Progenitor cell of endocrine pancreas (in vitro differentiated cells): ENCODE data around the gene NANP. TPM values are rescaled to one million over a fixed set of nuclear protein-coding genes. Genes with fewer than 3 reads are reported as not detected.
"Not testable (repeated sequence)": the region's sequence is repeated elsewhere in the genome, so short reads cannot be mapped to it uniquely, and the experiment has no call there.

Source experiments
- DNase-seq: peaks from one replicate; pipeline ENCODE4 v3.0.0; 2021; ENCODE audit warnings: low spot score; ENCODE audit not compliant: unreplicated experiment
- H3K27ac Mint-ChIP-seq: 2 replicates; pipeline ENCODE4 v1.8.0; 2021; ENCODE audit warnings: mild to moderate bottlenecking, moderate library complexity, mixed read lengths
- H3K27me3 Mint-ChIP-seq: 2 replicates; pipeline ENCODE4 v1.8.0; 2021; ENCODE audit warnings: mixed read lengths
- H3K36me3 Mint-ChIP-seq: 2 replicates; pipeline ENCODE4 v1.8.0; 2022; ENCODE audit warnings: mixed read lengths; ENCODE audit not compliant: insufficient read depth
- H3K4me1 Mint-ChIP-seq: 2 replicates; pipeline ENCODE4 v1.8.0; 2021; ENCODE audit warnings: low read depth, mixed read lengths
- H3K4me3 Mint-ChIP-seq: 2 replicates; pipeline ENCODE4 v1.8.0; 2021; ENCODE audit warnings: low read depth, mild to moderate bottlenecking, moderate library complexity, mixed read lengths
- H3K9me3 Mint-ChIP-seq: 2 replicates; pipeline ENCODE4 v1.8.0; 2021; ENCODE audit warnings: low read depth, mixed read lengths
- total RNA-seq: library from RNA; stranded (reverse); gene quantifications from 2 replicates; pipeline ENCODE4 v1.2.1, GENCODE V29; 2021
- TF ChIP-seq, protein P1 (sequence below): fragments of 200-600 bp; sonication (generic); IDR thresholded peaks from one replicate; pipeline ENCODE4 v1.5.0; 2021; ENCODE audit warnings: antibody characterized with exemption, mild to moderate bottlenecking; ENCODE audit not compliant: unreplicated experiment

The NANP gene
- total RNA-seq, 1 donor from 2014 or later = 3.3 TPM

DNA sequence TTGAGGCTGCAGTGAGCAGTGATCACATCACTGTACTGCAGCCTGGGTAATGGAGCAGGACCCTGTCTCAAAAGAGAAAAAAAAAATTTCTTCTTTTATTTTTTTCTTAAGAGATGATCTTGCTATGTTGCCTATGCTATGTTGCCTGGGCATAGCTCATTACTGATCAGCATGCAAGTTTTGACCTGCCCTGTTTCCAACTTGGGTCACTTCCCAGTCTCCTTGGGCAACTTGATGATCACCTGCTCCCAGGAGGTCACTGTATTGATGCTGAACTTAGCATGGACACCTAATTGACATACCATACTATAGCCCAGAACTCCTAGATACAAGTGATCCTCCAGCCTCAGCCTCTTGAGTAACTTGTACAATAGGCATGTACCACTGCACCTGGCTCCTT is 30.7 kb upstream of the NANP start:
- no peak overlapping the region for H3K27ac Mint-ChIP-seq
- TF ChIP-seq, protein P1, sequence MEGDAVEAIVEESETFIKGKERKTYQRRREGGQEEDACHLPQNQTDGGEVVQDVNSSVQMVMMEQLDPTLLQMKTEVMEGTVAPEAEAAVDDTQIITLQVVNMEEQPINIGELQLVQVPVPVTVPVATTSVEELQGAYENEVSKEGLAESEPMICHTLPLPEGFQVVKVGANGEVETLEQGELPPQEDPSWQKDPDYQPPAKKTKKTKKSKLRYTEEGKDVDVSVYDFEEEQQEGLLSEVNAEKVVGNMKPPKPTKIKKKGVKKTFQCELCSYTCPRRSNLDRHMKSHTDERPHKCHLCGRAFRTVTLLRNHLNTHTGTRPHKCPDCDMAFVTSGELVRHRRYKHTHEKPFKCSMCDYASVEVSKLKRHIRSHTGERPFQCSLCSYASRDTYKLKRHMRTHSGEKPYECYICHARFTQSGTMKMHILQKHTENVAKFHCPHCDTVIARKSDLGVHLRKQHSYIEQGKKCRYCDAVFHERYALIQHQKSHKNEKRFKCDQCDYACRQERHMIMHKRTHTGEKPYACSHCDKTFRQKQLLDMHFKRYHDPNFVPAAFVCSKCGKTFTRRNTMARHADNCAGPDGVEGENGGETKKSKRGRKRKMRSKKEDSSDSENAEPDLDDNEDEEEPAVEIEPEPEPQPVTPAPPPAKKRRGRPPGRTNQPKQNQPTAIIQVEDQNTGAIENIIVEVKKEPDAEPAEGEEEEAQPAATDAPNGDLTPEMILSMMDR = no peak
- no peak for DNase-seq
- peaks cover 5% of the 10 kb centered on the region for H3K9me3 Mint-ChIP-seq
- H3K27me3 Mint-ChIP-seq = no peaks in the 10 kb centered on the region
- peaks cover 5% of the 10 kb centered on the region for H3K36me3 Mint-ChIP-seq
- H3K4me1 Mint-ChIP-seq = no peaks in the 10 kb centered on the region
- H3K4me3 Mint-ChIP-seq = no peak overlapping the region

DNA sequence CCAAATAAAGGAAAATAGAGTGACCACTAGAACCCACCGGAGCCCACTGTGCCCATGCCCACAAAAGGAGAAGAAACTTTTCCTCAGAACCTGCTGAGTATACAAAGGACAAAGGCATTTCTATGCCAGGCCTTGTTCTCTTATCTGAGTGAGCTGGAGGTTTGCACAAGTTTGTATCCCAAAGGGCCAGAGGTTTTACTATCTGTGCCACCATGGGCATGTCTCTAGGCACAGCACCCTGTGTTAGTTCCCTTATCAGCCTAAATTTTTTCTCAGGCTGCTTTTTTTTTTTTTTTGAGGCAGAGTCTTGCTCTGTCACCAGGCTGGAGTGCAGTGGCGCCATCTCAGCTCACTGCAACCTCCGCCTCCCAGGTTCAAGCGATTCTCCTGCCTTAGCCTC is 29.1 kb upstream of the NANP start:
- H3K9me3 Mint-ChIP-seq, H3K27ac Mint-ChIP-seq, H3K4me3 Mint-ChIP-seq, H3K4me1 Mint-ChIP-seq, H3K36me3 Mint-ChIP-seq, DNase-seq, H3K27me3 Mint-ChIP-seq: not testable (repeated sequence)

DNA sequence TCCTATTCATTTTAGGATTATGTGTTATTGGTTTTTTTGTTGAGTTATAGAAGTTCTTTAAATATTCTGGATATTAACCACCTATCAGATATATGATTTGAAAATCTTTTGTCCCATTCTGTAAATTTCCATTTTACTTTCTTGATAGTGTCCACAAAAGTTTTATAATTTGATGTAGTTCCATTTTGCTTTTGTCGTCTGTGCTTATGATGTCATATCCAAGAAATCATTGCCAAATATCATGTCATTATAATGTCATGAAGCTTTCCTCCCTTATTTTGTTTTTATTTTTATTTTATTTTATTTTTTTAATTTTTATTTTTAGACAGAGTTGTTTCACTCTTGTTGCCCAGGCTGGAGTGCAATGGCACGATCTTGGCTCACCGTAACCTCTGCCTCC is 21.0 kb upstream of the NANP start:
- Mint-ChIP-seq H3K4me3 (no peak overlapping the region), H3K4me1 (no peaks in the 10 kb centered on the region), H3K36me3 (peaks cover 17% of the 10 kb centered on the region), H3K9me3 (peaks cover 7% of the 10 kb centered on the region), H3K27me3 (no peaks in the 10 kb centered on the region), H3K27ac (no peak overlapping the region)
- no peak for DNase-seq
- TF ChIP-seq, protein P1 = no peak

DNA sequence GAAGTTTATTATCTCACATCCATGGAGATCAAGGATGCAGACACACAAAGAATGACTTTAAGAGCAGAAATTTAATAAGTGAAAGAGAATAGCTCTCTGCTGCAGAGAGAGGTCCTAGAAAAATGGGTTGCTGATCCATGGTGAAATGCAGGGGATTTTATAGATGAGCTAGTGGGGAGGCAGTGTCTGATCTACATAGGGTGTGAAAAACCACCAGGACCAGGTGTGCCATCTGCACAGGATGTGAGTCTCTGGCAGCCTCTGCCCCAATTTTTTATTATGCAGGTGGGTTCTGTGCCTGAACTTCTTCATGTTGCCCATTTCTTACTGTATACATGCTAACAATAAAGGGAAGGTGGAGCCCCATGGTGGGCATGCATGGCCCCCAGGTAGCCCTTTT is 19.9 kb upstream of the NANP start:
- no peaks in the 10 kb centered on the region for H3K27me3 Mint-ChIP-seq
- no peak overlapping the region for H3K4me3 Mint-ChIP-seq
- TF ChIP-seq, protein P1 = no peak
- DNase-seq = no peak
- H3K36me3 Mint-ChIP-seq = peaks cover 18% of the 10 kb centered on the region
- peaks cover 7% of the 10 kb centered on the region for H3K9me3 Mint-ChIP-seq
- no peaks in the 10 kb centered on the region for H3K4me1 Mint-ChIP-seq
- no peak overlapping the region for H3K27ac Mint-ChIP-seq

DNA sequence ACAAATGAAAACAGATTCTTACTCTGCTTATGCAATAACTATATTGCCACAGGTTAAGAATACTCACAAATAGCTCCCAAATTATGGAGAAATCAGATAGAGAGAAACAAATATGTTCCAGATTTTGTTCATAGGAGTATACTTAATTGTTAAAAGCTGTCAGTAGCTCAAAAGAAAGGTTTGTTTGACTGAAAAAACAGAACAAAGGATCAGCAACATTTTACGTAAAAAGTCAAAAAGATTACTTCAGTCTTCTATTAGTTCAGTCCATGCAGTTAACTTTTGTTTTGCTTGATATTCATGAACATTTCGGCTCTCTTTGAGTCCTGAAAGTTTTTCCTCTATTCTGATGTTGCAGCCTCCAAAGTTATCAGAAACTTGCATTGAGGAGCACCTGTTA is 13.4 kb upstream of the NANP start:
- DNase-seq = no peak
- H3K4me3 Mint-ChIP-seq = no peak overlapping the region
- no peaks in the 10 kb centered on the region for H3K4me1 Mint-ChIP-seq
- TF ChIP-seq, protein P1 = no peak
- H3K9me3 Mint-ChIP-seq = peaks cover 10% of the 10 kb centered on the region
- H3K36me3 Mint-ChIP-seq = peaks cover 29% of the 10 kb centered on the region
- no peaks in the 10 kb centered on the region for H3K27me3 Mint-ChIP-seq
- H3K27ac Mint-ChIP-seq = no peak overlapping the region

DNA sequence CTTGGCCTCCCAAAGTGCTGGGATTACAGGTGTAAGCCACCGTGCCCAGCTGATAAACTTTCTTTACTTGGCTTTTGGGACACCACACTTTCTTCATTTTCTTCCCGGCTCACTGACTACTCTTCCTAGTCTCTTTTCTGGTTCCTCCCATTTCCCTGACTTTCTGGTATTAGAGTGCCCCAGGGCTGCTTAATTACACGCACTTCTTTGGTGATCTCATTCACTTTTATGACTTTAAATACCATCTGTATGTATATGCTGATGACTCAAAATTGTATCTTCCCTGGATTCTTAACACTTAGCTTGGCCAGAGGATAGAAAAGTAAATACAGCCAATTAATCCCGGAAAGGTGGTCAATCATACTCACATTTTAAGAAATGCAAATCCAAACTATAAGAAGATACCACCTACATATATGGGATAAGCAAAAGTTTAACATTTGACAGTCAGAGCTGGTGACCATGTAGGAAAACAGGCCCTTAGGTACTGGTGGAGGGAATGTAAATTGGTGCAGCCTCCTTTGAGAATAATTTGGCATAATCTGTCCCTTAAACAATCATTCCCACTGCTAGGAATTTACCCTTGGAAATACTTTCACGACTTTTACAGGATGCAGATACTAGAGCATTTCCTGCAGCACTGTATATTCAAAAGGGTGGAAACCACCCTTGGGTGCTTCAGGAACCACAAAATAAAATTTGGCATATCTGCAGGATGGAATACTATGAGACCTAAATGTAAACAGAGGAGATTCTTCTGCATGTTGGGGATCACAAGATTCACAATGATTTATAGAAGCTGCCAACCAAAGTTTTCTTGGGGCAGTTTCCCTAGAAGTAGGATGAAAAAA is 9.4 kb upstream of the NANP start:
- DNase-seq = no peak
- TF ChIP-seq, protein P1 = no peak
- H3K4me1 Mint-ChIP-seq = no peaks in the 10 kb centered on the region
- H3K4me3 Mint-ChIP-seq = no peak overlapping the region
- no peaks in the 10 kb centered on the region for H3K27me3 Mint-ChIP-seq
- H3K36me3 Mint-ChIP-seq = peaks cover 24% of the 10 kb centered on the region
- H3K27ac Mint-ChIP-seq = no peak overlapping the region
- H3K9me3 Mint-ChIP-seq = peaks cover 15% of the 10 kb centered on the region

DNA sequence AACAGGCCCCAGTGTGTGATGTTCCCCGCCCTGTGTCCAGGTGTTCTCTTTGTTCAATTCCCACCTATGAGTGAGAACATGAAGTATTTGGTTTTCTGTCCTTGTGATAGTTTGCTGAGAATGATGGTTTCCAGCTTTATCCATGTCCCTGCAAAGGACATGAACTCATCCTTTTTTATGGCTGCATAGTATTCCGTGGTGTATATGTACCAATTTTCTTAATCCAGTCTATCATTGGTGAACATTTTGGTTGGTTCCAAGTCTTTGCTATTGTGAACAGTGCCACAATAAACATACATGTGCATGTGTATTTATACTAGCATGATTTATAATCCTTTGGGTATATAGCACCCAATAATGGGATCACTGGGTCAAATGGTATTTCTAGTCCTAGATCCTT is 6.8 kb upstream of the NANP start:
- H3K27ac Mint-ChIP-seq, H3K4me3 Mint-ChIP-seq, H3K4me1 Mint-ChIP-seq, DNase-seq, H3K36me3 Mint-ChIP-seq, H3K9me3 Mint-ChIP-seq, H3K27me3 Mint-ChIP-seq: not testable (repeated sequence)
